HepG2 (cell line): ENCODE data around the gene PKD1L1. TPM values are rescaled to one million over a fixed set of nuclear protein-coding genes. Genes with fewer than 3 reads are reported as not detected.
A peak's percentile ranks its signal among the peaks of the same experiment; 100 is the strongest.

Source experiments
- ATAC-seq: fragments of 200-7000 bp; cut with Tn5 transposase; 3 replicates; pipeline ENCODE4 v1.9.1; 2020; ENCODE audit warnings: mild to moderate bottlenecking, moderate library complexity
- BruUV-seq: library from RNA; stranded (reverse); fragments of 400-500 nt; replicated peaks from 2 replicates; lab custom pipeline; 2021; lab: Mats Ljungman, UMichigan
- CTCF ChIA-PET: fragments of 300-600 bp; formaldehyde crosslinking; extraction: SDS; loops from one replicate; lab custom pipeline; 2021; ENCODE audit warnings: low total read pairs, inconsistent platforms, low intra/inter-chr PET ratio; lab: Yijun Ruan, JAX
- POLR2A ChIA-PET: fragments of 350-600 bp; sonication (Branson Sonifier 250); formaldehyde crosslinking; loops from one replicate; lab custom pipeline; 2020; ENCODE audit warnings: antibody characterized with exemption, inconsistent platforms; lab: Yijun Ruan, JAX
- DNase-seq: peaks from one replicate; pipeline ENCODE4 v3.0.0-alpha.2; 2015; ENCODE audit warnings: low spot score
- FAIRE-seq: peaks from 3 replicates; lab custom pipeline; 2011; peaks lifted over from hg19 to GRCh38; lab: Jason Lieb, UNC
- H2AFZ ChIP-seq: one replicate; pipeline ENCODE4 v1.6.1; 2011; ENCODE audit warnings: low read length, inconsistent platforms
- H3K27ac ChIP-seq: fragments of 300-600 bp; 3 replicates; pipeline ENCODE4 v1.8.0; 2011; ENCODE audit warnings: mixed run types, mild to moderate bottlenecking, mixed read lengths, low read length, inconsistent platforms; ENCODE audit not compliant: insufficient read depth; ENCODE audit errors: extremely low read length
- H3K27me3 ChIP-seq, 2 experiments: fragments of 200-600 bp in 1 of 2; 2 replicates in 1 of 2; 3 replicates in 1 of 2; pipeline versions ENCODE4 v1.6.0 to v1.8.0; 2011; ENCODE audit warnings: low read length in 2 of 2, mild to moderate bottlenecking in 2 of 2, moderate library complexity in 2 of 2, inconsistent platforms in 1 of 2; ENCODE audit not compliant: insufficient read depth in 2 of 2, control insufficient read depth in 1 of 2
- H3K36me3 ChIP-seq, 2 experiments: fragments of 200-600 bp in 1 of 2; replicated peaks in 1 of 2; 2 replicates in 1 of 2; 3 replicates in 1 of 2; pipeline versions ENCODE4 v1.5.1 to v1.8.0; 2011; ENCODE audit warnings: low read length in 2 of 2, inconsistent platforms in 1 of 2; ENCODE audit not compliant: insufficient read depth in 2 of 2, control insufficient read depth in 1 of 2
- H3K4me1 ChIP-seq: 2 replicates; pipeline ENCODE4 v1.5.1; 2012; ENCODE audit warnings: low read length, inconsistent platforms; ENCODE audit not compliant: insufficient read depth
- H3K4me2 ChIP-seq: 2 replicates; pipeline ENCODE4 v1.6.0; 2011; ENCODE audit warnings: low read depth, low read length, inconsistent platforms
- H3K4me3 ChIP-seq, 3 experiments: fragments of 200-600 bp in 1 of 3; sonication (generic), shearing (Covaris generic) in 1 of 3; replicated peaks in 1 of 3; 2 replicates each; pipeline ENCODE4 v1.5.1; 2011 to 2016; ENCODE audit warnings: low read length in 3 of 3, inconsistent platforms in 2 of 3, low read depth in 2 of 3, mild to moderate bottlenecking in 2 of 3, control low read depth in 1 of 3, mixed read lengths in 1 of 3; ENCODE audit not compliant: insufficient read depth in 1 of 3
- H3K79me2 ChIP-seq: one replicate; pipeline ENCODE4 v1.6.1; 2011; ENCODE audit warnings: low read length, inconsistent platforms; ENCODE audit not compliant: insufficient read depth
- H3K9ac ChIP-seq: 2 replicates; pipeline ENCODE4 v1.6.0; 2011; ENCODE audit warnings: mild to moderate bottlenecking, low read depth, low read length, inconsistent platforms; ENCODE audit not compliant: insufficient read depth
- H3K9me3 ChIP-seq: 2 replicates; pipeline ENCODE4 v1.5.1; 2012; ENCODE audit warnings: mild to moderate bottlenecking, low read length
- H4K20me1 ChIP-seq: 2 replicates; pipeline ENCODE4 v1.6.0; 2011; ENCODE audit warnings: inconsistent platforms, mild to moderate bottlenecking, low read length, moderate library complexity; ENCODE audit not compliant: insufficient read depth
- CBX2 ChIP-seq, 2 experiments: fragments of 200-600 bp in 1 of 2; sonication (generic); formaldehyde crosslinking in 1 of 2; IDR thresholded peaks; 2 replicates each; pipeline versions ENCODE4 v1.7.0 to v1.8.1; 2018 to 2022; ENCODE audit warnings: low read depth in 2 of 2, low read length in 1 of 2, mild to moderate bottlenecking in 1 of 2, missing genetic modification reagents in 1 of 2
- CENPX ChIP-seq: sonication (generic); formaldehyde crosslinking; IDR thresholded peaks from 2 replicates; pipeline ENCODE4 v1.9.0; 2021; ENCODE audit warnings: mild to moderate bottlenecking, missing genetic modification reagents, moderate library complexity
- HNF4A ChIP-seq: sonication (generic); formaldehyde crosslinking; IDR thresholded peaks from 2 replicates; pipeline ENCODE4 v1.4.0; 2020; ENCODE audit warnings: missing genetic modification reagents
- IRF2 ChIP-seq: IDR thresholded peaks from 2 replicates; pipeline ENCODE4 v1.6.1; 2018; ENCODE audit warnings: missing genetic modification reagents, missing compliant biosample characterization
- MAFF ChIP-seq: IDR thresholded peaks from 2 replicates; pipeline ENCODE4 v1.6.1; 2011; ENCODE audit warnings: low read depth, low read length, improper control_type of control experiment
- PITX1 ChIP-seq: sonication (generic); formaldehyde crosslinking; IDR thresholded peaks from 2 replicates; pipeline ENCODE4 v1.5.1; 2020; ENCODE audit warnings: mild to moderate bottlenecking, missing genetic modification reagents
- SMC3 ChIP-seq: IDR thresholded peaks from 2 replicates; pipeline ENCODE4 v1.6.1; 2011; ENCODE audit warnings: low read length, improper control_type of control experiment
- SP1 ChIP-seq, 2 experiments: fragments of 450-650 bp in 1 of 2; sonication (generic) in 1 of 2; formaldehyde crosslinking in 1 of 2; IDR thresholded peaks; 2 replicates each; pipeline versions ENCODE4 v1.4.0 to v1.6.1; 2016 to 2020; ENCODE audit warnings: missing genetic modification reagents in 1 of 2
- YEATS4 ChIP-seq: sonication (generic); formaldehyde crosslinking; IDR thresholded peaks from 2 replicates; pipeline ENCODE4 v1.4.0; 2020; ENCODE audit warnings: missing genetic modification reagents, borderline replicate concordance
- ZBTB1 ChIP-seq: sonication (generic); formaldehyde crosslinking; IDR thresholded peaks from 2 replicates; pipeline ENCODE4 v1.4.0; 2020; ENCODE audit warnings: missing genetic modification reagents, borderline replicate concordance
- ZMAT3 ChIP-seq: sonication (generic); formaldehyde crosslinking; conservative IDR thresholded peaks from 2 replicates; pipeline ENCODE4 v1.7.0; 2021; ENCODE audit warnings: missing genetic modification reagents
- ZNF570 ChIP-seq: sonication (generic); formaldehyde crosslinking; IDR thresholded peaks from 2 replicates; pipeline ENCODE4 v1.4.0; 2020; ENCODE audit warnings: mild to moderate bottlenecking, missing genetic modification reagents, borderline replicate concordance
- WGBS: methylation state at CpG from one replicate; pipeline ENCODE4 v1.1.6; 2017; ENCODE audit warnings: low lambda C conversion rate; 5-methylcytosine and 5-hydroxymethylcytosine counted together
- in situ Hi-C: cut with HindIII; loops from 2 replicates; pipeline ENCODE4 v1.10.0; 2017; ENCODE audit warnings: low pct_unique_long_range_greater_than_20kb; ENCODE audit not compliant: extremely low pct_ligation_motif_present
- intact Hi-C: fragments of 100-400 bp; cut with micrococcal nuclease; formaldehyde crosslinking; loops from one replicate; pipeline ENCODE4 v1.10.0; 2022; ENCODE audit not compliant: unreplicated experiment
- polyA plus RNA-seq, 8 experiments: library from polyadenylated mRNA; depleted of rRNA in 3 of 8; stranded (reverse) in 7 of 8; unstranded in 1 of 8; fragments of >200 nt; fragmentation: Illumina TruSeq in 4 of 8; extraction: Trizol in 4 of 8; gene quantifications; 2 replicates each; pipeline versions ENCODE4 v1.2.1 to v1.2.3, GENCODE V29; 2011 to 2016; ENCODE audit warnings: low read depth in 4 of 8, missing spikeins in 1 of 8, mixed read lengths in 1 of 8; ENCODE audit not compliant: insufficient read depth in 1 of 8
- total RNA-seq, 5 experiments: library from RNA; depleted of rRNA; stranded (reverse); fragments of >200 nt; fragmentation: Illumina TruSeq; extraction: Trizol; gene quantifications; 2 replicates each; pipeline ENCODE4 v1.2.3, GENCODE V29; 2016; ENCODE audit warnings: low read depth in 1 of 5
- TF ChIP-seq, protein P1 (sequence below): sonication (generic); formaldehyde crosslinking; IDR thresholded peaks from 2 replicates; pipeline ENCODE4 v1.4.0; 2020; ENCODE audit warnings: missing genetic modification reagents, borderline replicate concordance
- TF ChIP-seq, protein P2 (sequence below): fragments of 450-650 bp; IDR thresholded peaks from 2 replicates; pipeline ENCODE4 v1.6.1; 2016
- TF ChIP-seq, protein P3 (sequence below): sonication (generic); formaldehyde crosslinking; IDR thresholded peaks from 2 replicates; pipeline ENCODE4 v1.5.1; 2020; ENCODE audit warnings: mild to moderate bottlenecking, missing genetic modification reagents

PKD1L1 gene
- total and polyA plus RNA-seq, 2 of the 13 experiments (the other 11 are each of a cell fraction or from before 2014, with no cell fraction given), result 0.01 TPM; not detected in 1

DNA sequence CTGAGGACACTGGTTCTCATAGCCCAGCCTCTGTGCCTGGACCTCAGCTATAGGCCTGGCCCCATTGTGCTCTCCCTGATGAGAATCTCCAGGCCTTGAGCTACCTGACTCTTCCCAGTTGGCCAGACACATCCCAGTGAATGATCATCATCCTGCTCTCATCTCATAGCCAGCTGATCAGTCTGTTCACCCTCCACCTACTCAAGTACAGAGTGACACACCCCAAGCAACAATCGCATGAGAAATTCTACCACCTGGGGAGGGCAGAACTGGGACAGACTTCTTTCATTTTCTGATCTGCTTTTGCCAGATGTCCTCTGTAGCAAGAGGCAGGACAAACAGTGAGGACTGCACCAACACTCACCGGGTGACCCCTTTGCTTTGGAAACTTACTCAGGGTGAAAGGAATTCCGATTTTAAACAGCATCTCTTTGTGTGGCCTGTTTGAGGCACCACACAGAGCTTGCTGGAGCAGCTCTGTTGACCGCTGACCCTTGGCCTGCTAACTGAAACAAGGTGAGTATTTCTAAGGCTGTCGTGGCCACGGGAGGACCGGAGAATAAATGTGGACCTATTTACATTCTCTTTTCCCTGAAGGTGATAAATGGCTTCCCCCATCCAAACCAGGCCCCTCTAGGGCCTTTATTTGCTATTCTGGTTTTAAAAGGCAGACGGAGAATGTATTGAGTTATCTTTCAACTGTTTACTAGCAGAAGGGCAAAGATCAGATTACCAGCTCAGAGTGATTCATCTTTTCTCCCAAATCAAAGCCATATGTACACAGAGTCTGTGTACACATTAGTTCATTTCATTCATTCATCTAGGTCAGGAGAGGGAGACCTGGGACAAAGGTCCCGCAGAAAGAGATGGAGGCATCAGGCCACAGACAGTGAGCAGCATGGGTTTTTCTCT lies 184.9 kb downstream of the PKD1L1 start:
- ChIA-PET POLR2A (interaction anchor here (0.7 to 5.0 kb wide), 39 partner anchors 8 to 1881 kb away, joined by 3 to 167 read pairs (median 5); partner anchors contain the start of genes IGFBP1, TNS3 and UPP1), CTCF (interaction anchor here (0.8 to 1.1 kb wide), 2 partner anchors 23 to 56 kb away, joined by 3 to 4 read pairs; no protein-coding TSS in a partner anchor)
- Histone ChIP-seq H3K4me3 (peak overlapping the region; percentile 7 to 57 (median 40); a peak in 4 of 6 replicates), H2AFZ (no peak overlapping the region), H3K4me1 (peaks cover 68% of the 10 kb centered on the region), H3K36me3 (no peaks in the 10 kb centered on the region), H4K20me1 (no peaks in the 10 kb centered on the region), H3K27ac (peak overlapping the region; percentile 98), H3K27me3 (no peaks in the 10 kb centered on the region), H3K79me2 (no peaks in the 10 kb centered on the region), H3K9me3 (no peaks in the 10 kb centered on the region), H3K4me2 (peak overlapping the region; percentile 82), H3K9ac (peak overlapping the region; percentile 87)
- 0% methylated on average over 9 of the region's 9 CpGs for WGBS
- peak; percentile 99 for FAIRE-seq
- peak; percentile 93 for ATAC-seq
- peak; percentile 100 for DNase-seq
- no TSS peak for BruUV-seq
- intact Hi-C loops, result loop anchor here (1.0 to 2.0 kb wide), 10 partner anchors 15 to 187 kb away; no protein-coding TSS in a partner anchor
- in situ Hi-C loops, result no loop called here
- TF ChIP-seq CENPX, result no peak
- TF ChIP-seq, protein P1, sequence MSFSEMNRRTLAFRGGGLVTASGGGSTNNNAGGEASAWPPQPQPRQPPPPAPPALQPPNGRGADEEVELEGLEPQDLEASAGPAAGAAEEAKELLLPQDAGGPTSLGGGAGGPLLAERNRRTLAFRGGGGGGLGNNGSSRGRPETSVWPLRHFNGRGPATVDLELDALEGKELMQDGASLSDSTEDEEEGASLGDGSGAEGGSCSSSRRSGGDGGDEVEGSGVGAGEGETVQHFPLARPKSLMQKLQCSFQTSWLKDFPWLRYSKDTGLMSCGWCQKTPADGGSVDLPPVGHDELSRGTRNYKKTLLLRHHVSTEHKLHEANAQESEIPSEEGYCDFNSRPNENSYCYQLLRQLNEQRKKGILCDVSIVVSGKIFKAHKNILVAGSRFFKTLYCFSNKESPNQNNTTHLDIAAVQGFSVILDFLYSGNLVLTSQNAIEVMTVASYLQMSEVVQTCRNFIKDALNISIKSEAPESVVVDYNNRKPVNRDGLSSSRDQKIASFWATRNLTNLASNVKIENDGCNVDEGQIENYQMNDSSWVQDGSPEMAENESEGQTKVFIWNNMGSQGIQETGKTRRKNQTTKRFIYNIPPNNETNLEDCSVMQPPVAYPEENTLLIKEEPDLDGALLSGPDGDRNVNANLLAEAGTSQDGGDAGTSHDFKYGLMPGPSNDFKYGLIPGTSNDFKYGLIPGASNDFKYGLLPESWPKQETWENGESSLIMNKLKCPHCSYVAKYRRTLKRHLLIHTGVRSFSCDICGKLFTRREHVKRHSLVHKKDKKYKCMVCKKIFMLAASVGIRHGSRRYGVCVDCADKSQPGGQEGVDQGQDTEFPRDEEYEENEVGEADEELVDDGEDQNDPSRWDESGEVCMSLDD (CRISPR knock-in tag), result no peak
- TF ChIP-seq HNF4A, result peak; percentile 96
- TF ChIP-seq SP1 (IDR thresholded peaks at IDR 0.05), result no peak
- no peak for TF ChIP-seq SP1 (CRISPR knock-in tag; IDR thresholded peaks at IDR 0.05)
- no peak for TF ChIP-seq CBX2 (IDR thresholded peaks at IDR 0.05; ENCODE audit: low read depth, low read length)
- TF ChIP-seq CBX2 (CRISPR knock-in tag; IDR thresholded peaks at IDR 0.05; ENCODE audit: low read depth), result no peak
- TF ChIP-seq, protein P2, sequence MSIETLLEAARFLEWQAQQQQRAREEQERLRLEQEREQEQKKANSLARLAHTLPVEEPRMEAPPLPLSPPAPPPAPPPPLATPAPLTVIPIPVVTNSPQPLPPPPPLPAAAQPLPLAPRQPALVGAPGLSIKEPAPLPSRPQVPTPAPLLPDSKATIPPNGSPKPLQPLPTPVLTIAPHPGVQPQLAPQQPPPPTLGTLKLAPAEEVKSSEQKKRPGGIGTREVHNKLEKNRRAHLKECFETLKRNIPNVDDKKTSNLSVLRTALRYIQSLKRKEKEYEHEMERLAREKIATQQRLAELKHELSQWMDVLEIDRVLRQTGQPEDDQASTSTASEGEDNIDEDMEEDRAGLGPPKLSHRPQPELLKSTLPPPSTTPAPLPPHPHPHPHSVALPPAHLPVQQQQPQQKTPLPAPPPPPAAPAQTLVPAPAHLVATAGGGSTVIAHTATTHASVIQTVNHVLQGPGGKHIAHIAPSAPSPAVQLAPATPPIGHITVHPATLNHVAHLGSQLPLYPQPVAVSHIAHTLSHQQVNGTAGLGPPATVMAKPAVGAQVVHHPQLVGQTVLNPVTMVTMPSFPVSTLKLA, result peak; percentile 31; the same call in 1 of the 2 replicates
- TF ChIP-seq SMC3, result peak; percentile 10
- TF ChIP-seq, protein P3, sequence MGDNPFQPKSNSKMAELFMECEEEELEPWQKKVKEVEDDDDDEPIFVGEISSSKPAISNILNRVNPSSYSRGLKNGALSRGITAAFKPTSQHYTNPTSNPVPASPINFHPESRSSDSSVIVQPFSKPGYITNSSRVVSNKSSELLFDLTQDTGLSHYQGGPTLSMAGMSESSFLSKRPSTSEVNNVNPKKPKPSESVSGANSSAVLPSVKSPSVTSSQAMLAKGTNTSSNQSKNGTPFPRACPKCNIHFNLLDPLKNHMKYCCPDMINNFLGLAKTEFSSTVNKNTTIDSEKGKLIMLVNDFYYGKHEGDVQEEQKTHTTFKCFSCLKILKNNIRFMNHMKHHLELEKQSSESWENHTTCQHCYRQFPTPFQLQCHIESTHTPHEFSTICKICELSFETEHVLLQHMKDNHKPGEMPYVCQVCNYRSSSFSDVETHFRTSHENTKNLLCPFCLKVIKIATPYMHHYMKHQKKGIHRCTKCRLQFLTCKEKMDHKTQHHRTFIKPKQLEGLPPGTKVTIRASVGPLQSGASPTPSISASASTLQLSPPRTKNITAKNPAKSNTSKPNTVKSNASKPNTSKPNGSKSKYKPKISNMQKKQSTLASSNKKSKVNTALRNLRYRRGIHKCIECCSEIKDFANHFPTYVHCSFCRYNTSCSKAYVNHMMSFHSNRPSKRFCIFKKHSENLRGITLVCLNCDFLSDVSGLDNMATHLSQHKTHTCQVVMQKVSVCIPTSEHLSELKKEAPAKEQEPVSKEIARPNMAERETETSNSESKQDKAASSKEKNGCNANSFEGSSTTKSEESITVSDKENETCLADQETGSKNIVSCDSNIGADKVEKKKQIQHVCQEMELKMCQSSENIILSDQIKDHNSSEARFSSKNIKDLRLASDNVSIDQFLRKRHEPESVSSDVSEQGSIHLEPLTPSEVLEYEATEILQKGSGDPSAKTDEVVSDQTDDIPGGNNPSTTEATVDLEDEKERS (CRISPR knock-in tag), result peak; percentile 44; the same call in 1 of the 2 replicates
- TF ChIP-seq ZMAT3 (CRISPR knock-in tag), result peak; percentile 76
- TF ChIP-seq IRF2, result no peak; the same call in 1 of the 2 replicates
- TF ChIP-seq ZBTB1 (CRISPR knock-in tag), result no peak
- TF ChIP-seq PITX1 (CRISPR knock-in tag), result peak; percentile 98
- no peak for TF ChIP-seq MAFF
- peak; percentile 79 for TF ChIP-seq YEATS4 (CRISPR knock-in tag)
- TF ChIP-seq ZNF570 (CRISPR knock-in tag), result no peak; the same call in 1 of the 2 replicates
